ENCODE measurements around the gene PRKG1.

The PRKG1 gene

GRCh38 chr10:51786684-51787035 lies 712.4 kb downstream of the PRKG1 start:
- Histone ChIP-seq H3K27me3 (ENCODE audit: insufficient read depth, low read length, poor library complexity, severe bottlenecking) (no peaks in the 10 kb centered on the region), H3K4me1 (ENCODE audit: insufficient read depth, low read length, poor library complexity, severe bottlenecking) (no peaks in the 10 kb centered on the region), H3K9me2 (replicated peaks; ENCODE audit: low read depth, low read length) (no peaks in the 10 kb centered on the region), H3K9ac (ENCODE audit: low read depth, low read length, poor library complexity, severe bottlenecking) (no peak overlapping the region), H3K9me3 (ENCODE audit: insufficient read depth, low read depth, low read length) (no peaks in the 10 kb centered on the region; the same call in 1 of the 2 replicates), H4K20me1 (ENCODE audit: insufficient read depth, low read length, poor library complexity, severe bottlenecking) (no peaks in the 10 kb centered on the region), H2AFZ (ENCODE audit: low read length) (no peak overlapping the region), H3F3A (ENCODE audit: low read depth) (no peaks in the 10 kb centered on the region), H3K36me3 (ENCODE audit: insufficient read depth, low read length) (no peaks in the 10 kb centered on the region), H3K79me2 (ENCODE audit: insufficient read depth, low read length) (no peaks in the 10 kb centered on the region), H3K4me2 (ENCODE audit: low read depth, low read length, poor library complexity, severe bottlenecking) (no peak overlapping the region), H3K4me3 (ENCODE audit: low read length, poor library complexity, severe bottlenecking) (no peak overlapping the region)
- TF ChIP-seq CTCF (conservative IDR thresholded peaks at IDR 0.05; ENCODE audit: low read length) (no peak), EZH2phosphoT487 (IDR thresholded peaks at IDR 0.05; ENCODE audit: borderline replicate concordance) (no peak)

- Histone ChIP-seq H3K9ac (ENCODE audit: low read depth, low read length, poor library complexity, severe bottlenecking) (no peak overlapping the region), H3K36me3 (ENCODE audit: insufficient read depth, low read length) (no peaks in the 10 kb centered on the region), H3K9me3 (ENCODE audit: insufficient read depth, low read depth, low read length) (no peaks in the 10 kb centered on the region; the same call in 1 of the 2 replicates), H3K4me1 (ENCODE audit: insufficient read depth, low read length, poor library complexity, severe bottlenecking) (no peaks in the 10 kb centered on the region), H3K27me3 (ENCODE audit: insufficient read depth, low read length, poor library complexity, severe bottlenecking) (no peaks in the 10 kb centered on the region), H3F3A (ENCODE audit: low read depth) (no peaks in the 10 kb centered on the region), H4K20me1 (ENCODE audit: insufficient read depth, low read length, poor library complexity, severe bottlenecking) (no peaks in the 10 kb centered on the region), H2AFZ (ENCODE audit: low read length) (no peak overlapping the region), H3K4me2 (ENCODE audit: low read depth, low read length, poor library complexity, severe bottlenecking) (no peak overlapping the region), H3K4me3 (ENCODE audit: low read length, poor library complexity, severe bottlenecking) (no peak overlapping the region), H3K9me2 (replicated peaks; ENCODE audit: low read depth, low read length) (no peaks in the 10 kb centered on the region), H3K79me2 (ENCODE audit: insufficient read depth, low read length) (no peaks in the 10 kb centered on the region)
- no peak for TF ChIP-seq CTCF (conservative IDR thresholded peaks at IDR 0.05; ENCODE audit: low read length)
- no peak for TF ChIP-seq EZH2phosphoT487 (IDR thresholded peaks at IDR 0.05; ENCODE audit: borderline replicate concordance)
Observed at GRCh38 chr10:51788273-51788672, 714.0 kb downstream of the PRKG1 start.

- Histone ChIP-seq H2AFZ (ENCODE audit: low read length) (no peak overlapping the region), H3K9me2 (replicated peaks; ENCODE audit: low read depth, low read length) (no peaks in the 10 kb centered on the region)
Observed at GRCh38 chr10:51789118-51789517, 714.8 kb downstream of the PRKG1 start.

More at GRCh38 chr10:51789118-51789517, 714.8 kb downstream of the PRKG1 start:
- Histone ChIP-seq H3F3A (ENCODE audit: low read depth) (no peaks in the 10 kb centered on the region), H3K9ac (ENCODE audit: low read depth, low read length, poor library complexity, severe bottlenecking) (no peak overlapping the region), H3K4me1 (ENCODE audit: insufficient read depth, low read length, poor library complexity, severe bottlenecking) (no peaks in the 10 kb centered on the region), H3K4me2 (ENCODE audit: low read depth, low read length, poor library complexity, severe bottlenecking) (no peak overlapping the region), H3K27me3 (ENCODE audit: insufficient read depth, low read length, poor library complexity, severe bottlenecking) (no peaks in the 10 kb centered on the region), H3K9me3 (ENCODE audit: insufficient read depth, low read depth, low read length) (no peaks in the 10 kb centered on the region; the same call in 1 of the 2 replicates), H3K79me2 (ENCODE audit: insufficient read depth, low read length) (no peaks in the 10 kb centered on the region), H3K4me3 (ENCODE audit: low read length, poor library complexity, severe bottlenecking) (no peak overlapping the region), H3K36me3 (ENCODE audit: insufficient read depth, low read length) (no peaks in the 10 kb centered on the region), H4K20me1 (ENCODE audit: insufficient read depth, low read length, poor library complexity, severe bottlenecking) (no peaks in the 10 kb centered on the region)
- no peak for TF ChIP-seq CTCF (conservative IDR thresholded peaks at IDR 0.05; ENCODE audit: low read length)
- TF ChIP-seq EZH2phosphoT487 (IDR thresholded peaks at IDR 0.05; ENCODE audit: borderline replicate concordance): no peak

Data from Loucy (cell line).